H9 (cell line): ENCODE results near the gene FRZB. TPM values are rescaled to one million over a fixed set of nuclear protein-coding genes. Genes with fewer than 3 reads are reported as not detected.

Source experiments
- DNase-seq: peaks from one replicate; pipeline ENCODE4 v3.0.0-alpha.2; 2017
- H2AFZ ChIP-seq: one replicate; pipeline ENCODE4 v1.6.1; 2013; ENCODE audit warnings: mild to moderate bottlenecking, low read length, control low read depth, moderate library complexity
- H2AK5ac ChIP-seq: 2 replicates; pipeline ENCODE4 v1.6.1; 2013; ENCODE audit warnings: low read length, control low read depth, mixed read lengths; ENCODE audit not compliant: insufficient read length
- H2BK120ac ChIP-seq: one replicate; pipeline ENCODE4 v1.6.1; 2013; ENCODE audit warnings: low read depth, mild to moderate bottlenecking, low read length, control low read depth, inconsistent platforms; ENCODE audit not compliant: poor library complexity, severe bottlenecking
- H2BK12ac ChIP-seq: 2 replicates; pipeline ENCODE4 v1.6.1; 2013; ENCODE audit warnings: low read length, control low read depth, mixed read lengths, low read depth; ENCODE audit not compliant: insufficient read length
- H2BK15ac ChIP-seq: 2 replicates; pipeline ENCODE4 v1.6.1; 2013; ENCODE audit warnings: low read depth, low read length, control low read depth
- H2BK20ac ChIP-seq: one replicate; pipeline ENCODE4 v1.6.1; 2013; ENCODE audit warnings: low read depth, mild to moderate bottlenecking, low read length, control low read depth, inconsistent platforms; ENCODE audit not compliant: poor library complexity, severe bottlenecking
- H2BK5ac ChIP-seq: 2 replicates; pipeline ENCODE4 v1.6.1; 2013; ENCODE audit warnings: low read length, control low read depth, mixed read lengths; ENCODE audit not compliant: insufficient read length
- H3K14ac ChIP-seq: 2 replicates; pipeline ENCODE4 v1.6.1; 2013; ENCODE audit warnings: low read length, control low read depth; ENCODE audit not compliant: insufficient read depth
- H3K18ac ChIP-seq: 2 replicates; pipeline ENCODE4 v1.6.1; 2013; ENCODE audit warnings: low read depth, mild to moderate bottlenecking, mixed read lengths, low read length, control low read depth; ENCODE audit not compliant: insufficient read length
- H3K23ac ChIP-seq: 2 replicates; pipeline ENCODE4 v1.6.1; 2013; ENCODE audit warnings: low read length, control low read depth, mixed read lengths, low read depth; ENCODE audit not compliant: insufficient read length
- H3K23me2 ChIP-seq: 2 replicates; pipeline ENCODE4 v1.6.1; 2013; ENCODE audit warnings: low read depth, mild to moderate bottlenecking, mixed read lengths, low read length, control low read depth; ENCODE audit not compliant: insufficient read length, poor library complexity, severe bottlenecking
- H3K27ac ChIP-seq: 2 replicates; pipeline ENCODE4 v1.5.1; 2013; ENCODE audit warnings: low read length, control low read depth, mixed read lengths, low read depth; ENCODE audit not compliant: insufficient read length
- H3K27me3 ChIP-seq: 2 replicates; pipeline ENCODE4 v1.6.1; 2013; ENCODE audit warnings: low read length, control low read depth, inconsistent platforms; ENCODE audit not compliant: insufficient read depth
- H3K4ac ChIP-seq: 2 replicates; pipeline ENCODE4 v1.6.1; 2013; ENCODE audit warnings: low read depth, mild to moderate bottlenecking, control low read depth, inconsistent platforms, low read length, moderate library complexity
- H3K4me1 ChIP-seq: 2 replicates; pipeline ENCODE4 v1.6.1; 2013; ENCODE audit warnings: low read length, control low read depth, inconsistent platforms; ENCODE audit not compliant: insufficient read depth
- H3K4me2 ChIP-seq: 2 replicates; pipeline ENCODE4 v1.6.1; 2013; ENCODE audit warnings: low read length, control low read depth, mixed read lengths; ENCODE audit not compliant: insufficient read length, insufficient read depth
- H3K56ac ChIP-seq: 2 replicates; pipeline ENCODE4 v1.6.1; 2013; ENCODE audit warnings: low read depth, mild to moderate bottlenecking, mixed read lengths, low read length, control low read depth; ENCODE audit not compliant: insufficient read length
- H3K79me1 ChIP-seq: 2 replicates; pipeline ENCODE4 v1.6.1; 2013; ENCODE audit warnings: low read depth, mild to moderate bottlenecking, moderate library complexity, low read length, control low read depth, inconsistent platforms; ENCODE audit not compliant: insufficient read depth, poor library complexity, severe bottlenecking
- H3K79me2 ChIP-seq: 2 replicates; pipeline ENCODE4 v1.6.1; 2013; ENCODE audit warnings: low read length, control low read depth, inconsistent platforms; ENCODE audit not compliant: insufficient read depth
- H3K9ac ChIP-seq: 2 replicates; pipeline ENCODE4 v1.6.1; 2013; ENCODE audit warnings: low read length, control low read depth, mixed read lengths; ENCODE audit not compliant: insufficient read length; ENCODE audit errors: extremely low read depth
- H3K9me3 ChIP-seq: one replicate; pipeline ENCODE4 v1.6.1; 2013; ENCODE audit warnings: low read depth, low read length, inconsistent platforms; ENCODE audit not compliant: control insufficient read depth
- H3T11ph ChIP-seq: one replicate; pipeline ENCODE4 v1.6.1; 2013; ENCODE audit warnings: mild to moderate bottlenecking, low read length, control low read depth, inconsistent platforms
- H4K20me1 ChIP-seq: one replicate; pipeline ENCODE4 v1.6.1; 2013; ENCODE audit not compliant: control insufficient read depth, insufficient read length, insufficient read depth
- H4K5ac ChIP-seq: 2 replicates; pipeline ENCODE4 v1.6.1; 2013; ENCODE audit warnings: low read depth, mild to moderate bottlenecking, mixed read lengths, low read length, control low read depth; ENCODE audit not compliant: insufficient read length
- H4K8ac ChIP-seq: replicated peaks from 2 replicates; pipeline ENCODE4 v1.6.1; 2013; ENCODE audit warnings: low read length, control low read depth, mixed read lengths, low read depth; ENCODE audit not compliant: insufficient read length
- H4K91ac ChIP-seq: 2 replicates; pipeline ENCODE4 v1.6.1; 2013; ENCODE audit warnings: low read depth, mild to moderate bottlenecking, moderate library complexity, mixed read lengths, low read length, control low read depth; ENCODE audit not compliant: insufficient read length
- H3K27ac Mint-ChIP-seq, 3 experiments: 2 replicates in 2 of 3; 3 replicates in 1 of 3; pipeline ENCODE4 v1.8.0; 2020 to 2021; ENCODE audit warnings: mixed read lengths in 3 of 3, mild to moderate bottlenecking in 1 of 3, moderate library complexity in 1 of 3
- H3K27me3 Mint-ChIP-seq: 2 replicates; pipeline ENCODE4 v1.8.0; 2021; ENCODE audit warnings: low read depth, mild to moderate bottlenecking, moderate library complexity, mixed read lengths
- H3K36me3 Mint-ChIP-seq, 3 experiments: 2 replicates in 2 of 3; 3 replicates in 1 of 3; pipeline ENCODE4 v1.8.0; 2020 to 2021; ENCODE audit warnings: low read depth in 3 of 3, mixed read lengths in 3 of 3; ENCODE audit not compliant: insufficient read depth in 1 of 3
- H3K4me1 Mint-ChIP-seq, 2 experiments: 2 replicates each; pipeline ENCODE4 v1.8.0; 2020; ENCODE audit warnings: mixed read lengths in 2 of 2
- H3K4me3 Mint-ChIP-seq, 2 experiments: 2 replicates in 1 of 2; 3 replicates in 1 of 2; pipeline ENCODE4 v1.8.0; 2020 to 2021; ENCODE audit warnings: mild to moderate bottlenecking in 2 of 2, mixed read lengths in 2 of 2, moderate library complexity in 1 of 2
- H3K9me3 Mint-ChIP-seq, 2 experiments: 2 replicates in 1 of 2; 3 replicates in 1 of 2; pipeline ENCODE4 v1.8.0; 2020; ENCODE audit warnings: mild to moderate bottlenecking in 2 of 2, mixed read lengths in 2 of 2, moderate library complexity in 1 of 2
- CTCF ChIP-seq: fragments of 200-600 bp; sonication (generic); conservative IDR thresholded peaks from 3 replicates; pipeline ENCODE4 v1.8.0; 2021; ENCODE audit warnings: antibody characterized with exemption, mild to moderate bottlenecking
- WGBS: extraction: QIAGEN DNeasy Blood & Tissue Kit; methylation state at CpG from one replicate; pipeline ENCODE4 v1.1.7; 2013; ENCODE audit warnings: missing lambda C conversion rate, low lambda C conversion rate, mixed read lengths; ENCODE audit not compliant: insufficient read length; ENCODE audit errors: extremely low coverage; 5-methylcytosine and 5-hydroxymethylcytosine counted together
- total RNA-seq: library from RNA; stranded (reverse); gene quantifications from 2 replicates; pipeline ENCODE4 v1.2.1, GENCODE V29; 2021

The FRZB gene
- total RNA-seq, 1 experiment from 2014 or later: 1.1 TPM

- Histone ChIP-seq H2BK15ac (no peak overlapping the region), H3K79me1 (no peaks in the 10 kb centered on the region), H4K5ac (no peak overlapping the region), H3K14ac (no peak overlapping the region), H3K9me3 (no peaks in the 10 kb centered on the region), H2BK5ac (no peak overlapping the region), H2BK120ac (no peak overlapping the region), H4K8ac (no peak overlapping the region), H3T11ph (no peak overlapping the region), H3K56ac (no peak overlapping the region), H2BK12ac (no peak overlapping the region), H3K4me1 (no peaks in the 10 kb centered on the region), H2AK5ac (no peak overlapping the region), H3K79me2 (no peaks in the 10 kb centered on the region), H3K23me2 (no peaks in the 10 kb centered on the region), H3K27ac (no peak overlapping the region), H4K20me1 (no peaks in the 10 kb centered on the region), H3K27me3 (no peaks in the 10 kb centered on the region; the same call in 1 of the 2 replicates), H3K18ac (no peak overlapping the region), H2BK20ac (no peak overlapping the region), H3K4me2 (no peak overlapping the region), H4K91ac (no peak overlapping the region), H2AFZ (no peak overlapping the region), H3K9ac (no peak overlapping the region), H3K23ac (no peak overlapping the region), H3K4ac (no peak overlapping the region)
- WGBS: no CpG with 5 or more reads among the region's 7 CpGs
- Mint-ChIP-seq H3K36me3 (no peaks in the 10 kb centered on the region; a peak in 1 of 7 replicates), H3K27me3 (peaks cover 2% of the 10 kb centered on the region; the same call in 1 of the 2 replicates), H3K4me3 (no peak overlapping the region), H3K9me3 (no peaks in the 10 kb centered on the region; a peak in 1 of 5 replicates), H3K27ac (no peak overlapping the region), H3K4me1 (0 out of 4 replicates have a peak, but pooled peaks cover 0 to 6% of the 10 kb centered on the region in 2 experiments)
- no peak for DNase-seq
- no peak for TF ChIP-seq CTCF
These were observed 23.9 kb upstream of the FRZB start for GRCh38 chr2:182890305-182890704.
